ENCODE results near the gene TJP3. TPM values are rescaled to one million over a fixed set of nuclear protein-coding genes. Genes with fewer than 3 reads are reported as not detected.

TJP3 gene
- total RNA-seq, 4 donors from 2014 or later, result 93.3 to 364 (median 286) TPM

- no peak for TF ChIP-seq POLR2A (IDR thresholded peaks at IDR 0.05)
- TF ChIP-seq CTCF (IDR thresholded peaks at IDR 0.05), result no peak
- H3K4me1 ChIP-seq, result no peaks in the 10 kb centered on the region
- H3K36me3 ChIP-seq, result no peaks in the 10 kb centered on the region
- no peak overlapping the region for H3K4me3 ChIP-seq
- no peak for DNase-seq
- H3K27me3 ChIP-seq, result no peaks in the 10 kb centered on the region
- H3K27ac ChIP-seq, result no peak overlapping the region
- H3K9me3 ChIP-seq, result peaks cover 0 to 23% (median 10%) of the 10 kb centered on the region in 4 donors
These were observed 70.9 kb downstream of the TJP3 start for GRCh38 chr19:3778899-3779723.

- H3K4me3 ChIP-seq, result no peak overlapping the region
- peaks cover 0 to 10% (median 4%) of the 10 kb centered on the region in 4 donors for H3K4me1 ChIP-seq
- H3K9me3 ChIP-seq, result peaks cover 0 to 23% (median 10%) of the 10 kb centered on the region in 4 donors
- H3K36me3 ChIP-seq, result no peaks in the 10 kb centered on the region
- DNase-seq, result no peak
- no peak overlapping the region for H3K27ac ChIP-seq
- no peaks in the 10 kb centered on the region for H3K27me3 ChIP-seq
- no peak for TF ChIP-seq POLR2A (IDR thresholded peaks at IDR 0.05)
- no peak for TF ChIP-seq CTCF (IDR thresholded peaks at IDR 0.05)
These were observed 72.7 kb downstream of the TJP3 start for GRCh38 chr19:3780786-3781304.

- TF ChIP-seq CTCF (IDR thresholded peaks at IDR 0.05) (no peak), POLR2A (IDR thresholded peaks at IDR 0.05) (no peak)
- DNase-seq, result no peak
- Histone ChIP-seq H3K4me1 (peaks cover 0 to 12% (median 4%) of the 10 kb centered on the region in 4 donors), H3K36me3 (no peaks in the 10 kb centered on the region), H3K27me3 (no peaks in the 10 kb centered on the region), H3K9me3 (peaks cover 0 to 23% (median 10%) of the 10 kb centered on the region in 4 donors), H3K27ac (no peak overlapping the region), H3K4me3 (no peak overlapping the region)
These were observed 73.4 kb downstream of the TJP3 start for GRCh38 chr19:3781603-3782002.

- no peaks in the 10 kb centered on the region for H3K27me3 ChIP-seq
These were observed 74.1 kb downstream of the TJP3 start for GRCh38 chr19:3782330-3782729.

GRCh38 chr19:3782903-3783302 lies 74.7 kb downstream of the TJP3 start:
- Histone ChIP-seq H3K4me1 (peaks cover 0 to 12% (median 4%) of the 10 kb centered on the region in 4 donors), H3K9me3 (peaks cover 0 to 23% (median 10%) of the 10 kb centered on the region in 4 donors), H3K27ac (no peak overlapping the region), H3K4me3 (no peak overlapping the region), H3K27me3 (no peaks in the 10 kb centered on the region), H3K36me3 (no peaks in the 10 kb centered on the region)
- TF ChIP-seq CTCF (IDR thresholded peaks at IDR 0.05) (no peak), POLR2A (IDR thresholded peaks at IDR 0.05) (no peak)
- DNase-seq, result no peak

More at GRCh38 chr19:3782330-3782729, 74.1 kb downstream of the TJP3 start:
- peaks cover 0 to 23% (median 10%) of the 10 kb centered on the region in 4 donors for H3K9me3 ChIP-seq
- H3K27ac ChIP-seq, result no peak overlapping the region
- H3K4me3 ChIP-seq, result no peak overlapping the region
- no peaks in the 10 kb centered on the region for H3K36me3 ChIP-seq
- H3K4me1 ChIP-seq, result peaks cover 0 to 12% (median 4%) of the 10 kb centered on the region in 4 donors
- TF ChIP-seq CTCF (IDR thresholded peaks at IDR 0.05), result no peak
- TF ChIP-seq POLR2A (IDR thresholded peaks at IDR 0.05), result no peak
- DNase-seq, result no peak
